ENCODE measurements around the gene GHITM. TPM values are rescaled to one million over a fixed set of nuclear protein-coding genes. Genes with fewer than 3 reads are reported as not detected.
"Not testable (repeated sequence)": the region's sequence is repeated elsewhere in the genome, so short reads cannot be mapped to it uniquely, and the experiment has no call there.

GHITM gene
- total RNA-seq, 1 donor from 2014 or later: 87.9 TPM

- H3K9me3 ChIP-seq: no peaks in the 10 kb centered on the region
- DNase-seq (ENCODE audit: extremely low spot score in 2 of 2): no peak
- H3K4me1 ChIP-seq: peaks cover 7% of the 10 kb centered on the region
- H3K27ac ChIP-seq: no peak overlapping the region
- no peaks in the 10 kb centered on the region for H3K36me3 ChIP-seq
- intact Hi-C loops (cut with DNase I): no loop called here
- H3K4me3 ChIP-seq: no peak overlapping the region
- no peaks in the 10 kb centered on the region for H3K27me3 ChIP-seq
- no peak for TF ChIP-seq POLR2AphosphoS5 (IDR thresholded peaks at IDR 0.05; ENCODE audit: insufficient read depth in 1 of 2, low read depth in 1 of 2)
- no peak for TF ChIP-seq POLR2A (IDR thresholded peaks at IDR 0.05)
- no peak for TF ChIP-seq CTCF (IDR thresholded peaks at IDR 0.05)
Measured at GRCh38 chr10:84101042-84101441, 38.3 kb upstream of the GHITM start.

- no peak overlapping the region for H3K27ac ChIP-seq
- no peak for DNase-seq (ENCODE audit: extremely low spot score in 2 of 2)
- no peaks in the 10 kb centered on the region for H3K27me3 ChIP-seq
- no peak for TF ChIP-seq POLR2AphosphoS5 (IDR thresholded peaks at IDR 0.05; ENCODE audit: insufficient read depth in 1 of 2, low read depth in 1 of 2)
- no peak for TF ChIP-seq POLR2A (IDR thresholded peaks at IDR 0.05)
- TF ChIP-seq CTCF (IDR thresholded peaks at IDR 0.05): no peak
- no peaks in the 10 kb centered on the region for H3K4me1 ChIP-seq
- H3K36me3 ChIP-seq: no peaks in the 10 kb centered on the region
- no peak overlapping the region for H3K4me3 ChIP-seq
- intact Hi-C loops (cut with DNase I): no loop called here
- H3K9me3 ChIP-seq: no peaks in the 10 kb centered on the region
Measured at GRCh38 chr10:84108797-84109196, 30.5 kb upstream of the GHITM start.

GRCh38 chr10:84109772-84110171 is 29.5 kb upstream of the GHITM start:
- H3K4me1 ChIP-seq: not testable (repeated sequence)

GRCh38 chr10:84113468-84113867 is 25.8 kb upstream of the GHITM start:
- H3K4me3 ChIP-seq; DNase-seq (ENCODE audit: extremely low spot score in 2 of 2); H3K9me3 ChIP-seq; H3K4me1 ChIP-seq; intact Hi-C loops (cut with DNase I); H3K27ac ChIP-seq; H3K36me3 ChIP-seq; H3K27me3 ChIP-seq: not testable (repeated sequence)

More at GRCh38 chr10:84109772-84110171, 29.5 kb upstream of the GHITM start:
- H3K9me3 ChIP-seq; intact Hi-C loops (cut with DNase I); H3K27ac ChIP-seq; H3K36me3 ChIP-seq; DNase-seq (ENCODE audit: extremely low spot score in 2 of 2); H3K27me3 ChIP-seq; H3K4me3 ChIP-seq: not testable (repeated sequence)

- Histone ChIP-seq H3K4me3 (no peak overlapping the region), H3K36me3 (no peaks in the 10 kb centered on the region), H3K4me1 (no peaks in the 10 kb centered on the region), H3K27me3 (no peaks in the 10 kb centered on the region), H3K27ac (no peak overlapping the region), H3K9me3 (no peaks in the 10 kb centered on the region)
- intact Hi-C loops (cut with DNase I): no loop called here
- DNase-seq (ENCODE audit: extremely low spot score in 2 of 2): no peak
- TF ChIP-seq CTCF (IDR thresholded peaks at IDR 0.05) (no peak), POLR2AphosphoS5 (IDR thresholded peaks at IDR 0.05; ENCODE audit: insufficient read depth in 1 of 2, low read depth in 1 of 2) (no peak), POLR2A (IDR thresholded peaks at IDR 0.05) (no peak)
Measured at GRCh38 chr10:84114088-84114667, 25.1 kb upstream of the GHITM start.

GRCh38 chr10:84117204-84117603 is 22.1 kb upstream of the GHITM start:
- H3K4me3 ChIP-seq; H3K27me3 ChIP-seq; H3K36me3 ChIP-seq; H3K27ac ChIP-seq; DNase-seq (ENCODE audit: extremely low spot score in 2 of 2); intact Hi-C loops (cut with DNase I); H3K4me1 ChIP-seq; H3K9me3 ChIP-seq: not testable (repeated sequence)

All from vagina (tissue), 2 donors.